Measurements from ENCODE around the gene SYNE1. TPM values are rescaled to one million over a fixed set of nuclear protein-coding genes. Genes with fewer than 3 reads are reported as not detected.

Gene SYNE1
- total RNA-seq, 1 experiment from 2014 or later: 3.0 TPM

- no CpG with 5 or more reads among the region's 1 CpG for WGBS (ENCODE audit: extremely low coverage, insufficient read length, low lambda C conversion rate)
- H4K20me1 ChIP-seq (ENCODE audit: control insufficient read depth, insufficient read depth, insufficient read length): no peaks in the 10 kb centered on the region
- no peak overlapping the region for H3K27ac Mint-ChIP-seq
Measured at GRCh38 chr6:152587473-152587872, 49.7 kb downstream of the SYNE1 start.

More at GRCh38 chr6:152587473-152587872, 49.7 kb downstream of the SYNE1 start:
- no peak for TF ChIP-seq CTCF (conservative IDR thresholded peaks at IDR 0.05)
- DNase-seq: no peak
- no peak overlapping the region for H2AK5ac ChIP-seq (ENCODE audit: insufficient read length, low read length)
- no peaks in the 10 kb centered on the region for H3K27me3 ChIP-seq (ENCODE audit: insufficient read depth, low read length)
- no peaks in the 10 kb centered on the region for H3K79me1 ChIP-seq (ENCODE audit: insufficient read depth, low read depth, low read length, poor library complexity, severe bottlenecking)
- H3K4me1 Mint-ChIP-seq: no peaks in the 10 kb centered on the region
- no peak overlapping the region for H3K4ac ChIP-seq (ENCODE audit: low read depth, low read length)
- H3K14ac ChIP-seq (ENCODE audit: insufficient read depth, low read length): no peak overlapping the region
- H3K18ac ChIP-seq (ENCODE audit: insufficient read length, low read depth, low read length): no peak overlapping the region
- H3K36me3 Mint-ChIP-seq (ENCODE audit: insufficient read depth in 1 of 3, low read depth in 3 of 3): no peaks in the 10 kb centered on the region
- H3K79me2 ChIP-seq (ENCODE audit: insufficient read depth, low read length): no peaks in the 10 kb centered on the region
- H2BK20ac ChIP-seq (ENCODE audit: low read depth, low read length, poor library complexity, severe bottlenecking): no peak overlapping the region
- no peak overlapping the region for H2BK5ac ChIP-seq (ENCODE audit: insufficient read length, low read length)
- H3K9me3 Mint-ChIP-seq: no peaks in the 10 kb centered on the region
- no peak overlapping the region for H3T11ph ChIP-seq (ENCODE audit: low read length)
- no peak overlapping the region for H3K27ac ChIP-seq (ENCODE audit: insufficient read length, low read depth, low read length)
- H3K9me3 ChIP-seq (ENCODE audit: control insufficient read depth, low read depth, low read length): no peaks in the 10 kb centered on the region
- H3K4me2 ChIP-seq (ENCODE audit: insufficient read depth, insufficient read length, low read length): no peak overlapping the region
- no peak overlapping the region for H4K8ac ChIP-seq (replicated peaks; ENCODE audit: insufficient read length, low read depth, low read length)
- no peak overlapping the region for H3K4me3 Mint-ChIP-seq
- no peaks in the 10 kb centered on the region for H3K23me2 ChIP-seq (ENCODE audit: insufficient read length, low read depth, low read length, poor library complexity, severe bottlenecking)
- no peak overlapping the region for H3K23ac ChIP-seq (ENCODE audit: insufficient read length, low read depth, low read length)
- H2BK12ac ChIP-seq (ENCODE audit: insufficient read length, low read depth, low read length): no peak overlapping the region
- H3K27me3 Mint-ChIP-seq (ENCODE audit: low read depth): no peaks in the 10 kb centered on the region; the same call in none of the 2 replicates
- no peak overlapping the region for H2BK120ac ChIP-seq (ENCODE audit: low read depth, low read length, poor library complexity, severe bottlenecking)
- H2AFZ ChIP-seq (ENCODE audit: low read length): no peak overlapping the region
- no peaks in the 10 kb centered on the region for H3K4me1 ChIP-seq (ENCODE audit: insufficient read depth, low read length)
- H3K56ac ChIP-seq (ENCODE audit: insufficient read length, low read depth, low read length): no peak overlapping the region
- H4K5ac ChIP-seq (ENCODE audit: insufficient read length, low read depth, low read length): no peak overlapping the region
- H3K9ac ChIP-seq (ENCODE audit: extremely low read depth, insufficient read length, low read length): no peak overlapping the region
- no peak overlapping the region for H2BK15ac ChIP-seq (ENCODE audit: low read depth, low read length)
- H4K91ac ChIP-seq (ENCODE audit: insufficient read length, low read depth, low read length): no peak overlapping the region
